Measurements from ENCODE around the gene AKAP13.
"Not testable (repeated sequence)": the region's sequence is repeated elsewhere in the genome, so short reads cannot be mapped to it uniquely, and the experiment has no call there.

GRCh38 chr15:85665677-85666076 is 285.3 kb downstream of the AKAP13 start:
- not testable (repeated sequence) for TF ChIP-seq CTCF (IDR thresholded peaks at IDR 0.05); YY1 (IDR thresholded peaks at IDR 0.05; ENCODE audit: low read depth); EP300 (IDR thresholded peaks at IDR 0.05; ENCODE audit: borderline replicate concordance in 1 of 2, low read depth in 1 of 2, low read length in 1 of 2); SMC3 (IDR thresholded peaks at IDR 0.05; ENCODE audit: low read depth, low read length); EZH2phosphoT487 (IDR thresholded peaks at IDR 0.05; ENCODE audit: borderline replicate concordance, low read depth); TAF1 (IDR thresholded peaks at IDR 0.05; ENCODE audit: borderline replicate concordance, low read depth, low read length); SIN3A (IDR thresholded peaks at IDR 0.05; ENCODE audit: borderline replicate concordance, low read depth, low read length); RAD21 (IDR thresholded peaks at IDR 0.05; ENCODE audit: low read length); RXRA (IDR thresholded peaks at IDR 0.05; ENCODE audit: borderline replicate concordance, low read depth); JUND (IDR thresholded peaks at IDR 0.05); MAX (IDR thresholded peaks at IDR 0.05; ENCODE audit: low read depth)
- TF ChIP-seq, protein P1, sequence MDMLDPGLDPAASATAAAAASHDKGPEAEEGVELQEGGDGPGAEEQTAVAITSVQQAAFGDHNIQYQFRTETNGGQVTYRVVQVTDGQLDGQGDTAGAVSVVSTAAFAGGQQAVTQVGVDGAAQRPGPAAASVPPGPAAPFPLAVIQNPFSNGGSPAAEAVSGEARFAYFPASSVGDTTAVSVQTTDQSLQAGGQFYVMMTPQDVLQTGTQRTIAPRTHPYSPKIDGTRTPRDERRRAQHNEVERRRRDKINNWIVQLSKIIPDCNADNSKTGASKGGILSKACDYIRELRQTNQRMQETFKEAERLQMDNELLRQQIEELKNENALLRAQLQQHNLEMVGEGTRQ (IDR thresholded peaks at IDR 0.05; ENCODE audit: borderline replicate concordance, low read depth, low read length) = not testable (repeated sequence)
- TF ChIP-seq, protein P2, sequence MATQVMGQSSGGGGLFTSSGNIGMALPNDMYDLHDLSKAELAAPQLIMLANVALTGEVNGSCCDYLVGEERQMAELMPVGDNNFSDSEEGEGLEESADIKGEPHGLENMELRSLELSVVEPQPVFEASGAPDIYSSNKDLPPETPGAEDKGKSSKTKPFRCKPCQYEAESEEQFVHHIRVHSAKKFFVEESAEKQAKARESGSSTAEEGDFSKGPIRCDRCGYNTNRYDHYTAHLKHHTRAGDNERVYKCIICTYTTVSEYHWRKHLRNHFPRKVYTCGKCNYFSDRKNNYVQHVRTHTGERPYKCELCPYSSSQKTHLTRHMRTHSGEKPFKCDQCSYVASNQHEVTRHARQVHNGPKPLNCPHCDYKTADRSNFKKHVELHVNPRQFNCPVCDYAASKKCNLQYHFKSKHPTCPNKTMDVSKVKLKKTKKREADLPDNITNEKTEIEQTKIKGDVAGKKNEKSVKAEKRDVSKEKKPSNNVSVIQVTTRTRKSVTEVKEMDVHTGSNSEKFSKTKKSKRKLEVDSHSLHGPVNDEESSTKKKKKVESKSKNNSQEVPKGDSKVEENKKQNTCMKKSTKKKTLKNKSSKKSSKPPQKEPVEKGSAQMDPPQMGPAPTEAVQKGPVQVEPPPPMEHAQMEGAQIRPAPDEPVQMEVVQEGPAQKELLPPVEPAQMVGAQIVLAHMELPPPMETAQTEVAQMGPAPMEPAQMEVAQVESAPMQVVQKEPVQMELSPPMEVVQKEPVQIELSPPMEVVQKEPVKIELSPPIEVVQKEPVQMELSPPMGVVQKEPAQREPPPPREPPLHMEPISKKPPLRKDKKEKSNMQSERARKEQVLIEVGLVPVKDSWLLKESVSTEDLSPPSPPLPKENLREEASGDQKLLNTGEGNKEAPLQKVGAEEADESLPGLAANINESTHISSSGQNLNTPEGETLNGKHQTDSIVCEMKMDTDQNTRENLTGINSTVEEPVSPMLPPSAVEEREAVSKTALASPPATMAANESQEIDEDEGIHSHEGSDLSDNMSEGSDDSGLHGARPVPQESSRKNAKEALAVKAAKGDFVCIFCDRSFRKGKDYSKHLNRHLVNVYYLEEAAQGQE (IDR thresholded peaks at IDR 0.05; ENCODE audit: low read depth, low read length) = not testable (repeated sequence)

Data from SK-N-SH (cell line).